ENCODE results near the gene LRCOL1.

LRCOL1 gene

DNA sequence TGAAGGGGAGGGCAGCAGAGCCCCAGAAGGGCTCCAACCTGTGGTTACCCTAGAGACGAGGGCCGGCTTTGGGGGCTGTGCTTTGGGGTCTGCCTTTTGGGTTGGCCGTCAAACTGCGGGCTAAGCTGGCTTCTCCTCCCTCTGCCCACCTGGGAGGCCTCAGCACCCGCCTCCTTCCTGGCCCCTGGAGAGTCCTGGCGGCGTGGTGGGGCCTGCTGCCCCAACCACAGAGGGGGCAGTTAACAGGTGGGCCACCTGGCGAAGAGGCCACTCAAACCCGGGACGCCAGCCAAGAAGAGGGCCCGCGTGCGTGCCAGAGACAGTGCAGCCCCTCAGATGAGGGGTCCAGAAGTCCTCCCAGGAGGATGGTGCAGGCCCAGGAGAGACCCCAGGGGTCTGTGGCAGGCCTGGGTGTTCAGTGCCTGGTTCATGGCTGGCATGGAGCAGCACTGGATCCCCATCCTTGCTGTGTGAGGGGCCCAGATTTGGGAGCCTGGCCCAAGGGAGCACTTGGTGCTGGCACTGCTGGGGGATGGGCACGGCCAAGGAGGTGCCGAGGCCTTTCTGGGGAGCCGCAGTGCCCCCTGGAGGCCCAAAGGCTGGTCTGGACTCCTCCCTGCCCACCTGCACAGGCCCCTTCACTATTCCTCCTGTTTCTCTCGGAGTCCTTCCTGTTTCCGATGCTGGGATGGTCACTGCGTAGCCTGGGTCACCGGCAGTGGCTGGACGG, 48.8 kb downstream of the LRCOL1 start:
- DNase-seq: no peak

DNA sequence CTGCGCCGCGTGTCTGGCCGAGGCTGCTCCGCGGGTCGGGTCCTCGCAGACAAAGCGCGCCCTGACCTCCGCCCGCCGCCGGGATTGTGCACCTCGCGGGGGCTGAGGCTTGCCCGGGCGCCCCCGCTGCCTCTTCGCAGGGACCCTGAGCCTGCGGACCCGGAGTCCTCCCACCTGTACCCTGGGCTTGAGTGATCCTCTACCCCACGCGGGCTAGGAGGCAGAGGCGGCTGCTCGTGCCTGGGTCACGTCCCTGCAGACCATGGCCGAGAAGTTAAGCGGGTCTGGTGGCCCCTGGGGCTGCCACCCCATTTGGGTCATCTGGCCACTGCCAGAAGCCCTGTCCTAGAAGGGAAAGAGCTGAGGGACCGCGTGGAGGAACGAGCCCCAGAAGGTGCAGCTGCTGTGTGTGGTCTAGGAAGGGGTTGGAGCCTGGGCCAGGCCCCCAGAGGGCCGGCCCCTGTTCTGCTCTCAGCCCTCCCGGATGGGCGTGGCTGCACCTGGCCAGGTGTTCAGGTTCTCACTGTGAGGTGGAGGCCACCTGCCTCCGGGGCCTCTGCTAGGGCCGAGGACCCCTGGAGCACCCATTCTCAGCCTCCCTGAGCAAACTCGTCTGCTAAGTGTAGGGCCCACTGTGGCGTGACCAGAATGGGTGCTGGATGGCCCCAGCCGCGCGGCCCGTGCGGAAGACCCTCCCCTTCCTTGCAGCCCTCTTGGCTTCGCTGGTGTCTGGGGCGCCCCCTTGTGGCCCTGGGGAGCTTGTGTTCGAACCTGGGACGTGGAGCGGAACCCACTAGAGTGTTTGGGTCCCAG, 49.6 kb downstream of the LRCOL1 start:
- peak; percentile 24 for DNase-seq

DNA sequence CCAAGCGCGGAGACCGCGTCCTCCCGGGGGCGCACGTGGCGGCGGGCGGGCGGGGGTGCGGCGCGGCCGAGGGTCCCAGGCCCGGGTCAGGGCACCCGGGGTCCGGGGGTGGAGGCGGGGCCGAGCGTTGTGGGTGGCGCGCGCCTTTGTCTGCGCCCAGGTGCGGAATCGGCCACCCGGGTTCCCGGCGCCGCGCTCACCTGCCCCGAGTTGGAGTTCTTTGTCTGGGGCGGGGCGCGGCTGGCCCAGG, 50.1 kb downstream of the LRCOL1 start:
- DNase-seq: no peak

DNA sequence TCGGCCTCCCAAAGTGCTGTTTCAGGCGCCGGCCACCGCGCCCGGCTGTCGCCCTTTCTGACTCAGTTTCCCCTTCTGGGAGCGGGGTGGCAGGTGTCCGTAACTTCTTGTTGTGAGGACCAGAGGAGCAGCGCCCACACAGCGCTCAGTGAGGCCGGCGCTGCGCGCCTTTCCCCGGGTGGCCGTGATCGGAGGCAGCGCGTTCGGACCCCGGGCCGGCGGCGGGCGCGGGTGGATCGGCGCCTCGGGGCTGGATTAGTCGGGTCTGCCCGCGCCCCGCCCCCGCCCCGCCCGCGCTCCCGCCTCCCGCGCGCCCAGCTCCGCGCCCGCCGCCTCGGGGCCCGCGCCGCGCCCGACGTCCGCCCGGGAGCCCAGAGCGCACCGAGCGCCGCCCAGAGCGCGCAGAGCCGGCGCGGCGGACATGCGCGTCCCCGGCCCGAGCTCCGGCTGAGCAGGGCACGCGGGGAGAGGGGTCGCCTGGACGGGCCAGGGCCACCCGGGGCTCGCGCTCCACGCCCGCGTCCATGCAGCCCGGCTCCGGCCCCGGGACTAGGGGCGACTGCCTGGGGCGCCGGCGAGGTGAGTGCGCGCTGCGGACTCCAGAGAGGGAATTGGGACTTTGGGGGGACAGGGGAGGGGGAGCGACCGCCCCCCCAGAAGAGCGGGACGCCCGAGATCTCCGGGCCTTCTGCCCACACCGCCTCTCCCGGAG, 50.6 kb downstream of the LRCOL1 start:
- DNase-seq: no peak

DNA sequence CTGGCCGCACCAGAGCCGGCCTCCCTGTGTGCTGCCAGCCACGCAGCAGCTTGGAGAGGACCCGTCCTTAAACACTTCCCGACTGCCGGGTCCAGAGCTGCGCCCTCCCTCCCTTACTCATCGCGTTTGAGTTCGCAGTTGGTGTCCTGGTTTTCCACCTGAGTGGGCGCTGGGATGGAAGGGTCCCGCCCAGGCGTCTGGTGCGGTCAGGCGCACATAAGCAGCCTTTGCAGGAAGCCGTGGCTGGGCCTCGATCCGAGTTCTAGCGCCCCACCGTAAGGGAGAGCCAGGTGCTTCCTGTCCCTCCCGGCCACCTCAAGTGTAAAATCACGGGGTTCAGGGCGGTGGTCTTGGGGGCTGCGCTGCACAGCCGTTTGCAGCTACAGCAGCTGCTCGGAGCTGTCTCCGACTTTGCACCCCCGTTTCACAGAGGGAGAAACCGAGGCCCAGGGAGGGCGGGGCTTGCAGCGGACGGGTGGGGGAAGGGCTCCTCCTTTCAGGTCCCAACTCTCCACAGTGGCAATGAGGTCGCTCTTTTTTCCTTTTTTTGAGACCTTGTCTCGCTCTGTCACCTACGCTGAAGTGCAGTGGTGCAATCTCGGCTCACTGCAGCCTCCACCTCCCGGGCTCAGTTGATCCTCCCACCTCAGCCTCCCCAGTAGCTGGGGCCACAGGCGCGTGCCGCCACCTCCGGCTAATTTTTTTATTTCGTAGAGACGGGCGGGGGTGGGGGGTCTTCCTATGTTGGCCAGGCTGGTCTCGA, 51.3 kb downstream of the LRCOL1 start:
- DNase-seq: no peak

DNA sequence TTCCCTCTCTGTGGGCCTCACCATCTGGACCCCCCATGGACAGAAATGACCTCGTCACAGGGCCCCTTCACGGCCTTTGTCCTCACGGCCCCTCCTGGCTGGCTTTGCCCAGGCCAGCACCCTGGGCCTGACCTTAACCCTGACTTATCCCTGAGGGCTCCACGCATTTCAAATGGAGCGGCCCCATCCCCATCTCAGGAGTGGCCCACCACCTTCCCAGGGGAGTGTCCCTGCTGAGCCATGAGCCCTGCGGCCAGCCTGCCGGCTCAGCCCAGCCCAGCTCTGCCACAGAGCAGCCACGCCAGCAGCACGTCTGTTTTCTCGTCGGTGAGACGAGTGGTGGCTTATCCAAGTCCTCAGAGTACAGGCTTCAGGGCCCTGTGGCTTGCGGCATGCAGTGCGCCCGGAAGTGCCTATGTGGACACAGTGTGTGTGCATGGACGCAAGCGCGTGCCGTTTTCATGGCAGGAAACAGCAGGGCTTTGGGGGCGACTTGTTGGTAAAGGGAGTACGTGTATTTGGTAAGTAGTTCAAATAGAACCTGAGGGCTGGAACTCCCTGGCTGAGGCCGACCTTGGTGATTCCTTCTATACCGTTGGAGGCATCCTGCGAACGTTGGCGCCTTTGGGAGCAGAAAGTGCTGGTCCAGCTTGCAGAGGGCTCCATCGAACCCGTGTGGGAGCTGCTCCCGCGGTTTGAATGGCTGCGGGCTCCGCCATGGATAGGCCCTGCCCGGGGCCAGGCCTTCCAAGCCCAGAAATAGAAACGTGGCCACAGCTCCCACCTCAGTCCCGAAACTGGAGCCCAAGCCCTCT, 52.1 kb downstream of the LRCOL1 start:
- no peak for DNase-seq

DNA sequence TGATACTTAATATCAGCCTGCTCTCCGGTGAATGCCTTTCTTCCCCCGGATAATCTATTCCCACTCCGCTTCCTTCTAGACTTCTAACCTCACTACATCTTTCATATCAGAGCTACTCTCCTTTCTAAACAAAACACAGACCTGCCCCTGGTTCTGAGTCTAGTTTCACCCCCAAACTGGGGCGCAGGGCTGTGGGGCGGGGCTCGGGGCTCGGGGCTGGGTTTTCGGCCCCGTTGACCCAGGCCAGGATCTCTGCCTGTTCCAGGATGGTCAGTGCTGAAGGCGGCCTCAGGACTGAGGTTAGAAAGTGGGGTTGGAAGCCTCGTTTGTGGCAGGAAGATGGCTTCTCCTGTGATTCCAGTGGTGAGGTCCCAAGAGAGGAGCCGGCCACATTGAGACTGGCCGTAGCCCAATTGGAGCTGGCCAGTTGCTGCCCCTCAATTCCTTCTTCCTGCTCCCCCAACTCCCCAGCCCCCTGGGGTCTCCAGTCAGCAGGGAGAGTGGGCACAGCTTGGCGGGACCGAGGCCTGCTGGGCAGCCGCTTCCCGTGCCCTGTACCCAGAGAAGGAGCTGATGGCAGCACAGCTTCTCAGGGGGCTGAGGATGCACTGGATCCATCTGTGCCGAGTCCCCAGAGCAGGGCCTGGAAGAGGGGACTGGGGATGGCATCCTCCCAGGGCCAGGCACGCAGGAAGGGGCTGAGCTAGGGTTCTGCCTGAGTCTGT, 52.9 kb downstream of the LRCOL1 start:
- no peak for DNase-seq

DNA sequence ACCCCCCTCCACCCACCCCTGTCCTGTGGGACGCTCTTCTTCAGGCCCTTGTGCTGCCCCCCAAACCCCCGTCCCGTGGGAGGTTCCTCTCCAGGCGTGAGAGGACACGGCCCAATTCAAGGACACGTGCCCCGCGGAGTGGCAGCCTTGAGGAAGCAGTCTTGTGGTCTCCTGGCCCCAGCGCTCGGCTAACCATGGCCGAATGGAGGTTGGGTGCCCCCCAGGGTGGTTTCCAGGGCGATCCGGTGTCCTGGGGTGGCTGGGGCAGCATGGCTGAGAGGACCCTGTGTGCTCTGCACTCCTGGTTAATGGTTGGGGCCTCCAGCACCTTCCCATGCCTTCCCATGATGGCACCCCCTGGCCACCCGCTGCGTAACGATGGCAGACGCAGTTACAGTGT, 53.6 kb downstream of the LRCOL1 start:
- no peak for DNase-seq

DNA sequence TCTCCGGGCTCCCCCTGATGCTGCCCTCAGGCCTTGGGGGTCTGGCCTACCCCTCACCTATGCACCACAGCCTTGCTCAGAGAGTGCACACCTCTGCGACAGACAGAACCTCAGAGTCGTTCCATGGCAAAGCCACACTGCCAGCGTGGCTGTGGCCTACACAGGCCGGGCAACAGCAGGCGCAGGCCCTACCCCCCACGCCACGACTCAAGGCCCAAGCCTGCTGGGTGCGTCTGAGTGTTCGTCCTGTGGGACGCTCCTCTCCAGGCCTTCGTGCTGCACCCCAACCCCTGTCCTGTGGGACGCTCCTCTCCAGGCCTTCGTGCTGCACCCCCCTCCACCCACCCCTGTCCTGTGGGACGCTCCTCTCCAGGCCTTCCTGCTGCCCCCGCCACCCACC, 54.2 kb downstream of the LRCOL1 start:
- DNase-seq: no peak

DNA sequence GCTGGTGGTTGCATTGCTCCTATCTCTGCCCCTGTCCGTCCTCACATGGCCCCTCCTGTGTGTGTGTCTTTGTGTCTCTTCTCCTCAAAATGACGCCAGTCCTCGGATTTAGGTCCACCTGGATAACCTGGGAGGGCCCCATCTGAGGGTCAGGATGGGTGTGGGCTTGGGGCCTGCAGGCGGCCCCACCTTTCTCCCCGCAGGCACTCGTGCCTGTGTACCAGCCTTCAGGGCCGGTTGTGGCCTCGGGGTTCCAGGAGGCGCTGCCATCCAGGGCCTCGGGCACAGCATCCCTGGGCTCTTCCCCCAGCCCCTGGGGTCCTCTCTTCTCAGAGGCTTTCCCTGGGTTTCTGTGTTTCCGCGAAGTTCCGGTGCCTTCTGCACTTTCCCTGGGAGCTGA, 54.7 kb downstream of the LRCOL1 start:
- DNase-seq: no peak

DNA sequence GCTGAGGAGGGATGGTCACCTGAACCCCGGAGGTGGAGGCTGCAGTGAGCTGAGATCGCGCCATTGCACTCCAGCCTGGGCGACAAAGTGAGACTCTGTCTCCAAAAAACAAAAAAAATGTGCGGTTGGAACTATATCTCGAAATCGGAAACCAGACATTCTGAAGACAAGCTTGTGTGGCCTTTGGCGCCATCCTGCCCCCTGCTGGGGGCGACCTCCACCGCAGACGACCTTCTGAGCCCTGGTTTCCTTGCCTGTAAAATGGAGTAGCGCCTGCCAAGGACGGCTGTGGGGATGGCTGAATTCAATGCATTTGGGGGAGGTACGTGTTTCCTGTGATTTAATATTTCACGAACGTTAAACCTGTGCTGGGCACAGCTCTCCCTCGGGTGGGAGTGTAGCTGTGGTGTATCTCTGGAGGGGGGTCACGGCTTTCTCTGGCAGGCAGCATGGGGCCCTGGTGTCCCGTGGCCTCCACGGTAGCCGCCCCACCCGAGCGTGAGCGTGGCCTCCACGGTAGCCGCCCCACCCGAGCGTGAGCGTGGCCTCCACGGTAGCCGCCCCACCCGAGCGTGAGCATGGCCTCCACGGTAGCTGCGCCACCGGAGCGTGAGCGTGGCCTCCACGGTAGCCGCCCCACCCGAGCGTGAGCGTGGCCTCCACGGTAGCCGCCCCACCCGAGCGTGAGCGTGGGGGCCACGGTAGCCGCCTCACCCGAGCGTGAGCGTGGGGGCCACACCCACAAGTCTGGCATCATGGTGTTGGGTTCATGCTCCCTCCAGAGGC, 55.3 kb downstream of the LRCOL1 start:
- no peak for DNase-seq

All from SHP77 treated with DMSO at 0.1 percent for 48 hours (cell line).